Occipital lobe (tissue), 2 donors: ENCODE results near the gene HDAC10. TPM values are rescaled to one million over a fixed set of nuclear protein-coding genes. Genes with fewer than 3 reads are reported as not detected.

Source experiments
- DNase-seq: peaks from one replicate; lab custom pipeline; 2025; lab: John Stamatoyannopoulos, UW
- total RNA-seq: library from RNA; depleted of rRNA; stranded (reverse); fragments of >200 nt; gene quantifications from one replicate; pipeline ENCODE4 v1.2.3, GENCODE V29; 2014

Gene HDAC10, protein sequence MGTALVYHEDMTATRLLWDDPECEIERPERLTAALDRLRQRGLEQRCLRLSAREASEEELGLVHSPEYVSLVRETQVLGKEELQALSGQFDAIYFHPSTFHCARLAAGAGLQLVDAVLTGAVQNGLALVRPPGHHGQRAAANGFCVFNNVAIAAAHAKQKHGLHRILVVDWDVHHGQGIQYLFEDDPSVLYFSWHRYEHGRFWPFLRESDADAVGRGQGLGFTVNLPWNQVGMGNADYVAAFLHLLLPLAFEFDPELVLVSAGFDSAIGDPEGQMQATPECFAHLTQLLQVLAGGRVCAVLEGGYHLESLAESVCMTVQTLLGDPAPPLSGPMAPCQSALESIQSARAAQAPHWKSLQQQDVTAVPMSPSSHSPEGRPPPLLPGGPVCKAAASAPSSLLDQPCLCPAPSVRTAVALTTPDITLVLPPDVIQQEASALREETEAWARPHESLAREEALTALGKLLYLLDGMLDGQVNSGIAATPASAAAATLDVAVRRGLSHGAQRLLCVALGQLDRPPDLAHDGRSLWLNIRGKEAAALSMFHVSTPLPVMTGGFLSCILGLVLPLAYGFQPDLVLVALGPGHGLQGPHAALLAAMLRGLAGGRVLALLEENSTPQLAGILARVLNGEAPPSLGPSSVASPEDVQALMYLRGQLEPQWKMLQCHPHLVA
- 19.8 TPM for total RNA-seq

DNA sequence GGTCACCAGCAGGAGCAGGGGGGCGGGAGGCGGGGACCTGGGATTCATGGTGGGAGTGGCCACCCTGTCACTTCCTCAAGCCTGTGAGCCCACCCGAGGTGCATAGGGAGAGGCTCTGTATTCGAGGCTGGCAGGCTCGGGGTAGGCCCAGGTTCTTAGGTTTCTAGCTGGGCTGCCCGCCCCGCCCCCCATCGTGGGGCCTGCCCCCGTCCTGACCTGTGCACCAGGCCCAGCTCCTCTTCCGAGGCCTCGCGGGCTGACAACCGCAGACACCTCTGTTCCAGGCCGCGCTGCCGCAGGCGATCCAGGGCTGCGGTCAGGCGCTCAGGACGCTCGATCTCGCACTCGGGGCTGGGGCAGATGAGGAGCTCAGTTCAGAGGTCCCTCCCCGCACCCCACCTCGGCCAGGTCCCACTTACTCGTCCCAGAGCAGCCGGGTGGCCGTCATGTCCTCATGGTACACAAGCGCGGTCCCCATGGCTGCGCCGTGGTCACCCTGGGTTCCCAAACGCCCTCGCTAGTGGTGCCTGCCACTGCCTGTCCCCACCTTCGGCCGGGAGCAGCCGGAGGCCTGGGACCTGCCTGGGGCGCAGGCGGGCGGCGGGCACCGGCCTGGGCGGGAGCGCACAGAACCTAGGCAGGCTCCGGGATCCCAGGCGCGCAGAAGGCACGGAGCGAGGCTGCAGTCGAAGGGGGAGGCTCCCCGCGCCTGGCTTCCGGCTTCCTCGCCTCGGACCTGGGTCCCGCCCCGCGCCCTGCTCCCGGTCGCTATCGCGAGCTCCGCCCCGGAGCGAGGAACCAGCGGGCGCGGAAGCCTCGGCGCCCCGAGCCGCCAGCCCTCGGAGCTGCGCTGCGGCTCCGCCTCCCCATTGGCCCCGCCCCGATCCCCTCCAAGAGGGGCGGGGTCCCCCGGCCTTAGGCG, at the start of gene HDAC10:
HDAC10 (minus strand) TSS at position 711 of the 922 bp plus-strand sequence; CDS start at position 478, 233 bp downstream.
- DNase-seq, result no peak

DNA sequence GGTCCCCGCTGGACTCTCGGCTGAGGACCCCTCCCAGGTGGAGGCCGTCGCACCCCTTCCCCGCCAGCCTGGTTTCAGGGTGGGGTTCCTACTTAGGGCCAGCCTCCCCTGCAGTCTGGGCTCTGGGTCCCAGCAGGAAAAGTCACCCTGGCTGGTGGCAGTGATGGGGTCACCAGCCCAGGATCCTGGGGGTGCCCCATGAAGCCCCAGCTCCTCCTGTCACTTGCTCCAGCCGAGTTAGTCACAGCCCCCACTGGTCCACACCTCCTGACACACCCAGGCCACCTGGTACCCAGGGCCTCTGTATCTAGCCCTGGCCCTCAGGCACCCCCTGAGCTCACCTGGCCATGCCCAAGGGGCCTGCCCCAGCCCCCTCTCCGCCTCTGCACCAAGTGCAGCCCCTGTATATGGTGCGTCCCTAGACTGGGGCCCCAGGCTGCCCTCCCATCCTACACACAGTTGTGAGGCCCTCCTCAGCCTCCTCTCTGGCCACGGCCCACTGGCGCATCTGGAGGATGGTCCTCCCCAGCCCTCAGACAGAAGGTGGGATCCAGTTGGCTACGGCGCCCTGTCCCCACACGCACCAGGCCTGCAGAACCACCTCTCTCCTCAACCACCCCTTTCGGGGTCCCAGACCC, 49.7 kb upstream of the HDAC10 start:
- no peak for DNase-seq

DNA sequence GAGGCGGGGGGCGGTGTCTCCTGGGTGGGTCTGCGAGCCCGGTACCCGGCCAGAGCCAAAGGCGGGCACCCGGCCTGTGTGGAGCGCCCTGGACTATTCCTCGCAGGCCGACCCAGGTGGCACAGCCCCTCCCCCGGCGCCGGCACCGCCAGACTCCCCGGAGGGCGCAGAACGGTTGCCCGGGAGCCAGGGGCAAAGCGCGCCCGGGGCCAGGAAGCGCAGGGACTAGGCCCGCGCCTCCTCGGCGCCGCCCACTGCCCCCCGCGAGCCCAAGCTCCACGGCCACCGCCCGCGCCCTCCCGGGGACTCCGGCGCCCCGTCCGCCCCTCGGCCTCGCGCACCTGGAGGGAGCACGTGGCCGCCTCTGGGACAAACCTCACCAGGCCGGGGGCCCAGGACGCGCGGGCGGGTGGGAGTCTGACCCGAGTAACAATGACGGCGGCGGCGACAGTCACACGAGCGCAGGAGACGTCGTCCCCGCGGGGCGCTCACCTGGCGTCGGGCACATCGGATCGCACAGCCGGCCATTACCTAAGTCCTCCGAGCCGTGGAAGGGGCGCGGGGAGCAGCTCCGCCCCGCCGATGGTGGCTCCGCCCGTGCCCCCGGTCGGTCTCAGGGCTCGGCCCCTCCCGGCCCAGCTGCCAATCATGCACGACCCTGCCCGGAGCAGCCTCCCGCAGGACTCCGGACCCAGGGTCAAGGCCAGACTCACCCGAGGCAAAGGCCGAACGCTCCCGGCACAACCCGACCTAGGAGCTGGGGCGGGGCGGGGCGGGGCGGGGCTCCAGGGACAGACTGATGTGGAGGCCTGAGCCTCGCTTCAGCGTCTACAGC, 48.9 kb upstream of the HDAC10 start:
- DNase-seq, result no peak

DNA sequence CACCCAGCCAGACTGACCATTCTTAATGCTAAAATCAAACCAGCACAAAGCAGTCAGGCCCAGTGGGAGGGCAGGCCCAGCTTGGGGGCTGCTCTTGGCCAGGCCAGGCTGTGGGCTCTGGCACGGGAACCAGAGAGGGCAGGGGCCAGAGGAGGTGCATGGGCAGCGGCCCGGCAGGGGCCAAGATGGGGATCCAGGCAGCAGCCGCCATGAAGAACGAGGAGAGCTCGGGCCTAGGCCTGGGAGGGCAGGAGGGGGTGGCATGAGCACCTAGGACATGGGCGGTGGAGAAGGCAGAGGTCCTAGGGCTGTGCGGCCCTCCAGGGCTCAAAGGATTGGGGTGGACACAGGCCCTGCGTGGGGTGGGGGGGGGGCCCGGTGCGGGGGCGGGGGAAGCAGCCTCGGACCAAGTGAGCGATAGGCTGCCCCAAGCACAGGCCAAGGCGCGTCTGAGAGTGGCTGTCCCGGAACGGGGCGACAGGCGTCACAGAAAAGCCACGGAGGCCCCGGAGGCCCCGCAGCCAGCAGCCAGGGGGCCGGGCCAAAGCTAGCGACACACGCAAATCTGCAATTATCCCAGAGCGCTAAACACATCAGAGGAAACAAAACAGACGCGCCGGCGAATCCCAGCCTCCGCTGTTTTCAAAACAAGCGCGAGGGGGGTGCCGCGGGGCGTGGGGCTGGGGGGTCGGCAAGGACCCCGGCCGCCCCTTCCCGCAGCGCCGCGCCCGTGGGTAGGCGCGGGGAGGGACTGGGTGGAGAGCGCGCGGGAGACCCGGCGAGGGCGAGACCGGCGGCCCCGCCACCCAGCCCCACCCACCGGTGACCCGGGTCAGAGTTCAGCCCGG, 48.1 kb upstream of the HDAC10 start:
- DNase-seq, result no peak

DNA sequence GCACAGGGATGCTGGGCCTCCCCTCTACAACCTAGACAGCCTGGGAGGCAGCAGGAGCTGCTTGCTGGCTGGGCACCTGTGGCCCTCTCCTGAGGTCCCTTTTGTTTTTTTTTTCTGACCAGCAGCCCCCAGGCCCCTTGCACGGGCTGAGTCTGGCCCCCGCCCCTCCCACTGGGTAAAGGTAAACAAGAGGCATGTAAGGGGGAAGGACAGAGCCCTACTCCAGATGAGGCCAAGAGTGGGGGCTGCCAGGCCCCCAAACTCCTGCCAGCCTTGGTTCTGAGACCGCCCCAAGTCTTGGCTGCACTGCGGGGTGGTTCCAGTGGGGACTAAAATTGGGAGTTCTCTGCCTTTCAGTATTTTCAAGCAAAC, 47.2 kb upstream of the HDAC10 start:
- DNase-seq, result no peak

DNA sequence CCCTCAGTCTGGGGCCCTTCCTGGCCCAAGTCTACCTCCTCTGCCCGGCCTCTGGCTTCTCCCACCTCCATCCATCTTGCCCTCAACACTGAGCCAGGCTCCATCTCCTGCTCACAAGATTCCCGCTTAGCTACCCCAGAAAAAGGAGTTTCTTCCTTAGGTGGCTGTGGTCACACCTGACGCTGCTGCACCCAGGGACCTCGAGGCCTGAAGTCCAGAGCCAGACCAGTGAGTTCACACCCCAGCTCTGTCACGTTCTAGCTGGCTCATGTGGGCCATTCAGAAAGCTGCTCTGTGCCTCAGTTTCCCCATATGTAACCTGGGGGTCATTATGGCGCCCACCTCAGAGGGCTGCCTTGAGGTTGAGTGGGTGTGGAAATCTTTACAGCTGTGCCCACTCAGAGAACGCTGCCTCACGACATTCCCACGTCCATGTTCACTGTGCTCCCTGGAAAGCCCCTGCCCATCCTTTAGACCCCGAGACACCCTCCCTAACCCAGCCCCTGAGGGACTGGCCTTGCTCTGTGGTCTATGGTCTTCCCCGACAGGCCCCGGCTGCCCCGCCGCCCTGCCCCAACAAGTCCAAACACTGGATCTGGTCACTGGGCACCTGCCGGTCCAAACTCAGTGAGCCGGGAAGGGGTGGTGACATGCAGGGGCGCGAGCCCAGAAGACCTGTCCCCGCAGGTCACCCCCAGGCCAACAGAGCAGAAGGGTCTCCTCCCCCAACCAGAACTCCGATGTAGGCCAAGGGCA, 46.6 kb upstream of the HDAC10 start:
- no peak for DNase-seq

DNA sequence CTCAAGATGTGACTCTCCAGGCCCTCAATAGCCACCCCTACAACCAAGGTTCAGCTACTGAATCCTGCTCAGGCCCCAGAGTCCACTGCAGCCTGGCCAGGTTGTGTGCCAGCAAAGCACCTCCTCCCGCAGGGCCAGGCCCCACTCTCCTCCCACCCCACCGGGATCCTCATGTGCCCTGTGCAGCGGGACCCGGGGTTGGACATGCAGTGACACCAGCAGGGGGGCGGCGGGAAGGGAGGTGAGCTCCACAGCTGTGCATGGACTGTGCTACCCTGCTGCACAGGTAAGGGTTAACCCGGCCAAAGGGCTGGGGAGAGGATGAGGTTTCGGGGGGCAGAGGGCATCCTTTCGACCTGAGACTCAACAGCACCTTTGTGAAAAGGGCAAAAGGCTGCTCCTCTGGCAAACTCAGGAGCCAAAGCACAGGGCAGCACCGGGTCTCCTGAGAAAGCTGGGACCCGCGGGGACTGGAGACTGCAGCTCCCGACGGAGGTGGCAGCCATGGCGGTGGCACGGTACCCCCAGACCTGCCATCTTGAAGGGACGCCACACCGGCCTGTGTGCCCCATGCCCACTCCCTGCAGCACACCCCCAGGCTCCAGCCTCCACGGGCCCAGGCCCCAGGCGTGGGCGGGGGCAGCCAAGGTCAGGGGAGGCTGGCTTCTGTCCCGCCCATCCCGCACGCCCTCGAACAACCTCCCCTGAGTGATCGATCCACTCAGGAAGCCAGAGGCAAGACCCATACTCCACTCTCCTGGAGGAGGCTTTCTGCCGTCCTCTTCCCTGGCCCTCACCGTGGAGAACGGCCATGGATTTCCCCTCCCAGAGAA, 45.8 kb upstream of the HDAC10 start:
- DNase-seq, result no peak

DNA sequence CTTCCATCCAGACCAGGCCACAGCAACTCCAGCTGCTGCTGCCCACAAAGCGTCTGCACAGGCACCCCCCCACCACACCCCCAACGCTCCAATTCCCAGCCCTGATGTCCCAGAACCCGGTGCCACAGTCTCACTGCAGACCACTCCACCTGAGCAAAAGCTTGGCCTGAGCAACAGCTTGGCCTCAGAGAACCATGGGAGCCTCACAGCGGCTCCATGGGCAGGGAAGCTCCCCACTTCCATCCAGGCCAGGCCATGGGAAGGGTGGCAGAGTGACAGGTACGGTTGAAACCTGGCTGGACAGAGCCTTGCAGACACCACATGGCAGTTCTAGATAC, 43.2 kb upstream of the HDAC10 start:
- DNase-seq, result no peak

DNA sequence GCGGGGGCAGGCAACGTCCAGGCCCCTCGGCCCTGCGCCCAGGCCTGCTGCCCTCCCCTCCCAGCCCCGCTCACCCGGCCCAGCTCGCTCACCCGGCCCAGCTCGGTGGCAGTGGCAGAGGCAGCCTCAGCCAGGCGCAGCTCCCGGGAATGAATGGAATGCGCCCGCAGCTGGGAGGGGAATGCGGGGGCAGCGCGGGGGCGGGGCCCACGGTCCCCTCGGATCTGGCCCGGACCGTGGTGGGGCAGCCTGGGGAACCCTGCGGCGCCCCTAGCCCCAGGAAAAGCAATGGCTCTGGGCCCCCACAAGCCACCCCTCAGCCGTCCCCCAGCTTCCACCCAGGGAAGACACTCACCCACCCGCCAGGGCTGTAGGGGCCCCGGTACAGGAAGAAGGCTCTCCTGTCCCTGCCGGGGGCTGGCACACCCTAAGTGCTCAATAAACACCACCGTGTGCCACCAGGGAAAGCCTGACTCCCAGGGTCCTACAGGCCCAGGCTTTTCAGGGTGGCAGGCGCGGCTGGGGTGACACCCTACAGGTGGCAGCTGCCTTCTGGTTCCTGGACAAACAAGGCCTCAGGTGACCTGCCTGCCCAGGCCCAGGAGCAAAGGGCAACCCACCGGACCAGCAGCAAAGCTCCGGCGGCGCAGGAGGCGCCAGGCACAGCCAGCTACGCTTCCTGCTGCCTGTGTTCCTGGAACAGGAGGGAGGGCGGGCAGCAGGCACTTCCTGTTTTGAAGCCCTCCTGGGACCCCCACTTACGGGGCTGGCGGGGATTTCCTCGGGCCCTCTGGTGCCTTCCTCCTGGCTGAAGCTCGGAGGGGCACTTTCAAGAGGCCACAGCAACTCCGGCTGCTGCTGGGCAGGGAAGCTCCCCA, 42.6 kb upstream of the HDAC10 start:
- DNase-seq, result no peak

DNA sequence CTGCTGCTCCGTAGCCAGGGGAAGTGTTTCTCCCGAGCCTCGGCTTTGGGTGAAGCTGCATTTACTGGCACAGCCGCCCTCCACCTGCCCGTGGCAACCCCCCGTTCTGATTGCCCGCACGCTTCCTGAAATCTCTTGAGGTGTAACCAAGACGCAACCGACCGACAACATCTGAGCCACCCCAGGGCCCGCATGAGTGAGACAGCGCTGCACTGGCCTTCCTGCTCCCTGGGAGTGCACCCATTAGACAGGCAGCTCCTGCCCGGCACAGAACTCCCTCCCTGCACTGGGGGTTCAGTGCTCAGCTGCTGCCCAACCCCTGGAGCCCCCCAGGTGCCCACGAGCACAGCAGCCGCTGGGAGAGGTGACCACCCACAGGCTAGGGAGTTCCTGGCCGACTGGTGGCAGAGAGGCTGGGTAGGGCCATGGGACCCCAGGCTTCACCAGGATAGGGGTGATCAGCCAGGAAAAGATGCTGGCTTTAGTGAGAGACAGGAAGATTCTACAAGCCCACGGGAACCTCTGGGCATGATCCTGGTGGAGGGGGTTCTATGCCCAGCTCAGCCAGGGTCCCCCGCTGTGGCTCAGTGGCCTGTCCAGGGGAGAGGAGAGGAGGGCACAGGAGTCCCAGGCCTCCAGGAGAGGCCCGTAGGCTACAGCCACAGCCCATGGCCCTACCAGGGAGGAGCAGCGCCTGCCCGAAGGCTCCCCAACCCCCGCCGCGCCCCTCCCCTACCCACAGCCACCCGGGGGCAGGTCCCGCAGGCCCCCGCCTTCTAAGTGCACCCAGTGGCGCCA, 41.8 kb upstream of the HDAC10 start:
- DNase-seq, result no peak

DNA sequence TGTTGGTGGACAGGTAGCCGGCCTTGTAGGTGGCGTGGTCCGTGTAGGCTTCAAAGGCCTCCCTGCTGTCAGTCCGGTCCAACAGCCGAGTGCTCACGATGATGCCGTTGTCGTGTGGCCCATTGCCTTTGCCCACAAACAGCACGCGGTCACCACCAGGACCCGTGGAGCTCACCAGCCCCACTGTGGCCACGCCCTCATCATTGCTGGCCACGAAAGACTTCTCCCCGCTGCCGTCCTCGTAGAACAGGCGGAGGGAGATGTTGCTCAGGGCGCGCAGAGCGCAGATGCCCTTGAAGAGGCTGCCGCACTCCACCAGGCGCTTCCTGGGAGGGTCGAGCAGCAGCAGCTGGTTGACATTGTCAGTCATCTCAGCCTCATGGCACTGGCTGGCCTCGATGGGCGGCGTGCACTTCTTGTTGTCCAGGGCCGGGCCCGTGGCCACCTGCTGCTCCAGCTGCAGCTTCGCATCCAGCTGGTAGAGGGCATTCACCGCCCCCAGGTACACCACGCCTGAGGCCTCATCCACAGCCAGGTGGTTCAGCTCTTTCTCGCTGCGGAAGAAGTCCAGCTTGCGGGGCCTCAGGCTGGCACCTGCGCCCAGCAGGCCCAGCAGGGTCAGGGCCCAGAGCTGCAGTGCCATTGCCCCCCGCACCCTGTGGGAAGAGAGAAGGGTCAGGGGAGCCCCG, 39.0 kb upstream of the HDAC10 start:
- DNase-seq, result no peak

DNA sequence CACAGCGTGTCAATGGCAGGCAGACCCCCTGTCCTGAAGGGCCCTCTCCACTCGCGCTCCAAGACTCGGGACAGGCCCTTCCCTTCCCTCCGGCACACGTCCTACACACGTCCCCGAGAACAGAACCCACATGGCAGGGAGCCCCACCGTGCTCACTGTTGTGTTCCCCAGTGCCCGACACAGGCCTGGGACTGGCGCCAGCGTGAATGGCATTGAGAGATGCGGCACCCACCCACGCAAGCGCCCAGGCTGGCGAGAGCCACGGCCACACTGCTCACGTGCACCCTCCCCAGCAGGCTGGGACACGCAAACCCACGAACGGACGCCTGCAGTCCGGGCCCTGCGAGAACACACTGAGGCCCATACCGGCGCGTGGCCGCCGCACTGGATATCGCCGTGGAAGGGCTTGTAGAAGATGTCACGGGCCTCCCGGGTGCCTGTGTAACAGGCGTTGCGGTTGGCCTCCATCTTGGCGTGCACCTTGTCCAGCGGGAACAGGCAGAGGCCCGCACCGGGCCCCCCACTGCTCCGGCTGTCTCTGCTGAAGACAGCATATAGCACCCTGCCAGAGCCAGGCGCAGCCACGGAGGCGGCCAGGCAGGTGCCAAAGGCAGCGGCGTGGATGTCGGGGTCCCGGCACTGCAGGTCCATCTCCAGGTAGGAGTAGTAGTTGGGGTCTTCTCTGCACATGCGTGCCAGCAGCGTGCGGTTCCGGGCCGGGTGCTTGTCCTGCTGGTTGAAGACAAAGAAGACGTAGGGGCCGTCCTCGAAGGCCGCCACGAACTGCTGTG, 38.3 kb upstream of the HDAC10 start:
- no peak for DNase-seq

DNA sequence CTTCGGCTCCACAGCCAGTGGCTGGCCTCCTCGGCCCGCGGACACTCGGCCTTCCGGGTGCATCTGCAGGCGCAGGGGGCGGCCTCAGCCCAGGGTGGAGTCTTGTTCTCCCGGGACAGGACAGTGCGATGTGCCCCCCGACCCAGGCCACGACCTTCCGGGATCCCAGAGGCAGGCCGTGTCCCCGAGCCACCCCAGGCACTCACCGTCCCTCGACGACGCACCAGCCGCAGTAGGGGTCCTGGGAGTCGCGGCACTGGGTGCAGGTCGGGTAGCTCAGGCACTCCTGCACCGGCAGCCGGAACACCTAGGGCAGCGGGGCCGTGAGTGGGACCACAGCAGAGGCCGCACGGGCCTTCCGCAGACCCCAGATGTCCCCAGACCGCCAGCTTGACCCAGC, 36.7 kb upstream of the HDAC10 start:
- DNase-seq, result no peak

DNA sequence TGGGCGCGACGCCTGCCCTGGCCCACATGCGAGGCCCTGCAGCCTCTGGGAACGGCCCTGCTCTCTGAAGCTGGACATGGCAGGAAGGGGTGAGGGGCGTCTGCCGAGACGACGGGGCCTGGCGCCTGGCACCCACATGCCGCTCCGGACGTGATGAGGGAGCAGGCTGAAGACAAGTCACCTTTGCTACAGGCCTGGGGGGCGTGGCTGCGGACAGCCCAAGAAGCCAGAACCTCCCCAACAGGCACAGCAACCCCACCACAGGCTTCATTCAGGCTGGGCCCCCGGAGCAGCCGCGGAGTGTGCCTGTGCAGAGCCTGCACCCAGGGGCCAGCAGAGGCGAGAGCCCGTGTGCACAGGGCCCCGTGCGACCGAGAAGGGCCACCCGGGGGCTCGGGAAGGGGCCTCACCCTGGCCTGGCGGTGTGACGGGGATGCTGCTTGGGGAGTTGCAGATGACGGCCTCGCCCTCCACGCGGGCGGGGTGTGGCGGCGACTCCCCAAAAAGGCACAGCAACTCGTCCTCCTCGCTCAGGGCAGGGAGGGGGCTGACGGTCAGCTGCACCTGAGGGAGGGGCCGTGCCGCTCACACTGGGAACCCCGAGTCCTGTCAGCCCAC, 35.7 kb upstream of the HDAC10 start:
- DNase-seq, result no peak
